Mesendoderm (in vitro differentiated cells): ENCODE data around the gene CNIH3.

Experiments
- DNase-seq: peaks from one replicate; pipeline ENCODE4 v3.0.0; 2013
- H2AK5ac ChIP-seq: 2 replicates; pipeline ENCODE4 v1.6.1; 2013; ENCODE audit warnings: low read length, inconsistent platforms
- H2BK120ac ChIP-seq: 2 replicates; pipeline ENCODE4 v1.6.1; 2013; ENCODE audit warnings: low read depth, mild to moderate bottlenecking, low read length, moderate library complexity, mixed read lengths
- H2BK15ac ChIP-seq: replicated peaks from 2 replicates; pipeline ENCODE4 v1.6.1; 2013; ENCODE audit warnings: low read depth, mild to moderate bottlenecking, moderate library complexity
- H2BK5ac ChIP-seq: 2 replicates; pipeline ENCODE4 v1.6.1; 2013; ENCODE audit warnings: low read length, inconsistent platforms
- H3K18ac ChIP-seq: 2 replicates; pipeline ENCODE4 v1.6.1; 2013; ENCODE audit warnings: mild to moderate bottlenecking, low read length, mixed read lengths
- H3K23ac ChIP-seq: one replicate; pipeline ENCODE4 v1.6.1; 2013; ENCODE audit warnings: low read length
- H3K27ac ChIP-seq: 2 replicates; pipeline ENCODE4 v1.5.1; 2013; ENCODE audit warnings: low read depth, mild to moderate bottlenecking, inconsistent platforms, low read length, moderate library complexity
- H3K27me3 ChIP-seq: 2 replicates; pipeline ENCODE4 v1.6.1; 2013; ENCODE audit warnings: low read length, control low read depth, mild to moderate bottlenecking, inconsistent platforms; ENCODE audit not compliant: insufficient read depth, poor library complexity
- H3K36me3 ChIP-seq: 2 replicates; pipeline ENCODE4 v1.6.1; 2013; ENCODE audit warnings: low read length, inconsistent platforms; ENCODE audit not compliant: control insufficient read depth, insufficient read depth
- H3K4ac ChIP-seq: one replicate; pipeline ENCODE4 v1.6.1; 2013; ENCODE audit warnings: low read depth, mild to moderate bottlenecking, low read length, moderate library complexity
- H3K4me1 ChIP-seq: 2 replicates; pipeline ENCODE4 v1.6.1; 2013; ENCODE audit warnings: low read depth, low read length, inconsistent platforms; ENCODE audit not compliant: control insufficient read depth
- H3K4me2 ChIP-seq: 2 replicates; pipeline ENCODE4 v1.6.1; 2013; ENCODE audit warnings: low read length
- H3K4me3 ChIP-seq: 2 replicates; pipeline ENCODE4 v1.5.1; 2013; ENCODE audit warnings: mild to moderate bottlenecking, low read length
- H3K56ac ChIP-seq: one replicate; pipeline ENCODE4 v1.6.1; 2013; ENCODE audit warnings: low read length
- H3K79me1 ChIP-seq: 2 replicates; pipeline ENCODE4 v1.6.1; 2013; ENCODE audit warnings: low read length, inconsistent platforms
- H3K79me2 ChIP-seq: 2 replicates; pipeline ENCODE4 v1.6.1; 2013; ENCODE audit warnings: mild to moderate bottlenecking, low read length; ENCODE audit not compliant: control insufficient read depth, insufficient read depth
- H3K9ac ChIP-seq: 2 replicates; pipeline ENCODE4 v1.6.1; 2013; ENCODE audit warnings: low read length, inconsistent platforms
- H4K5ac ChIP-seq: one replicate; pipeline ENCODE4 v1.6.1; 2013; ENCODE audit warnings: low read length
- H4K8ac ChIP-seq: one replicate; pipeline ENCODE4 v1.6.1; 2013; ENCODE audit warnings: low read depth, mild to moderate bottlenecking, control low read depth, low read length, moderate library complexity
- WGBS: extraction: QIAGEN DNeasy Blood & Tissue Kit; methylation state at CpG from one replicate; pipeline ENCODE4 v1.1.7; 2013; ENCODE audit warnings: low lambda C conversion rate, missing lambda C conversion rate; ENCODE audit not compliant: insufficient coverage; ENCODE audit errors: extremely low coverage; 5-methylcytosine and 5-hydroxymethylcytosine counted together

CNIH3 gene

GRCh38 chr1:224670506-224670905, 54.4 kb downstream of the CNIH3 start:
- no peak overlapping the region for H2BK5ac ChIP-seq
- no peak overlapping the region for H3K4ac ChIP-seq
- no peak overlapping the region for H2BK15ac ChIP-seq
- no peak overlapping the region for H3K27ac ChIP-seq
- H3K4me3 ChIP-seq: no peak overlapping the region
- no peak overlapping the region for H3K9ac ChIP-seq
- H4K8ac ChIP-seq: no peak overlapping the region
- no CpG with 5 or more reads among the region's 1 CpG for WGBS
- peaks cover 5% of the 10 kb centered on the region for H3K4me1 ChIP-seq
- H3K18ac ChIP-seq: no peak overlapping the region
- H3K23ac ChIP-seq: no peak overlapping the region
- no peak for DNase-seq
- H3K79me1 ChIP-seq: no peaks in the 10 kb centered on the region
- H3K4me2 ChIP-seq: no peak overlapping the region
- H4K5ac ChIP-seq: no peak overlapping the region
- no peak overlapping the region for H3K56ac ChIP-seq
- no peak overlapping the region for H2AK5ac ChIP-seq
- H3K27me3 ChIP-seq: no peaks in the 10 kb centered on the region
- H2BK120ac ChIP-seq: no peak overlapping the region
- no peaks in the 10 kb centered on the region for H3K36me3 ChIP-seq
- no peaks in the 10 kb centered on the region for H3K79me2 ChIP-seq

- H2BK120ac ChIP-seq: no peak overlapping the region
- no CpG with 5 or more reads among the region's 1 CpG for WGBS
- no peaks in the 10 kb centered on the region for H3K4me1 ChIP-seq
- no peak overlapping the region for H4K8ac ChIP-seq
- no peak overlapping the region for H3K4ac ChIP-seq
- no peaks in the 10 kb centered on the region for H3K27me3 ChIP-seq
- H3K27ac ChIP-seq: no peak overlapping the region
- no peak overlapping the region for H3K18ac ChIP-seq
- no peak overlapping the region for H3K9ac ChIP-seq
- no peaks in the 10 kb centered on the region for H3K79me1 ChIP-seq
- no peak overlapping the region for H3K56ac ChIP-seq
- H3K4me2 ChIP-seq: no peak overlapping the region
- H2BK5ac ChIP-seq: no peak overlapping the region
- H3K36me3 ChIP-seq: no peaks in the 10 kb centered on the region
- H4K5ac ChIP-seq: no peak overlapping the region
- no peak for DNase-seq
- H2AK5ac ChIP-seq: no peak overlapping the region
- no peaks in the 10 kb centered on the region for H3K79me2 ChIP-seq
- H3K23ac ChIP-seq: no peak overlapping the region
- H2BK15ac ChIP-seq: no peak overlapping the region
- H3K4me3 ChIP-seq: no peak overlapping the region
Measured at GRCh38 chr1:224671076-224671475, 55.0 kb downstream of the CNIH3 start.

GRCh38 chr1:224673141-224673540, 57.0 kb downstream of the CNIH3 start:
- no peak overlapping the region for H2BK120ac ChIP-seq
- no peak overlapping the region for H3K9ac ChIP-seq
- no peaks in the 10 kb centered on the region for H3K36me3 ChIP-seq
- DNase-seq: no peak
- no CpG with 5 or more reads among the region's 4 CpGs for WGBS
- H4K8ac ChIP-seq: no peak overlapping the region
- no peaks in the 10 kb centered on the region for H3K79me2 ChIP-seq
- H3K18ac ChIP-seq: no peak overlapping the region
- H3K56ac ChIP-seq: no peak overlapping the region
- no peak overlapping the region for H3K4me3 ChIP-seq
- no peaks in the 10 kb centered on the region for H3K4me1 ChIP-seq
- no peak overlapping the region for H3K4me2 ChIP-seq
- H3K4ac ChIP-seq: no peak overlapping the region
- no peaks in the 10 kb centered on the region for H3K27me3 ChIP-seq
- no peak overlapping the region for H4K5ac ChIP-seq
- H2AK5ac ChIP-seq: no peak overlapping the region
- no peak overlapping the region for H2BK5ac ChIP-seq
- H3K27ac ChIP-seq: no peak overlapping the region
- H2BK15ac ChIP-seq: no peak overlapping the region
- H3K23ac ChIP-seq: no peak overlapping the region
- H3K79me1 ChIP-seq: no peaks in the 10 kb centered on the region

- Histone ChIP-seq H3K4ac (no peak overlapping the region), H3K4me3 (no peak overlapping the region), H2BK120ac (no peak overlapping the region), H3K36me3 (no peaks in the 10 kb centered on the region), H2AK5ac (no peak overlapping the region), H3K23ac (no peak overlapping the region), H3K27me3 (no peaks in the 10 kb centered on the region), H3K79me2 (no peaks in the 10 kb centered on the region), H3K56ac (no peak overlapping the region), H3K4me1 (no peaks in the 10 kb centered on the region), H4K5ac (no peak overlapping the region), H4K8ac (no peak overlapping the region), H3K27ac (no peak overlapping the region), H2BK15ac (no peak overlapping the region), H3K9ac (no peak overlapping the region), H3K4me2 (no peak overlapping the region), H3K18ac (no peak overlapping the region), H3K79me1 (no peaks in the 10 kb centered on the region), H2BK5ac (no peak overlapping the region)
- no peak for DNase-seq
- WGBS: no CpG with 5 or more reads among the region's 2 CpGs
Measured at GRCh38 chr1:224675590-224675989, 59.5 kb downstream of the CNIH3 start.

- Histone ChIP-seq H3K4me1 (no peaks in the 10 kb centered on the region), H2BK15ac (no peak overlapping the region), H3K27ac (no peak overlapping the region), H3K4me3 (no peak overlapping the region), H3K9ac (no peak overlapping the region), H3K79me1 (no peaks in the 10 kb centered on the region), H3K23ac (no peak overlapping the region), H3K27me3 (no peaks in the 10 kb centered on the region), H3K4ac (no peak overlapping the region), H2AK5ac (no peak overlapping the region), H2BK5ac (no peak overlapping the region), H4K5ac (no peak overlapping the region), H3K36me3 (no peaks in the 10 kb centered on the region), H3K56ac (no peak overlapping the region), H3K79me2 (no peaks in the 10 kb centered on the region), H3K18ac (no peak overlapping the region), H4K8ac (no peak overlapping the region), H3K4me2 (no peak overlapping the region), H2BK120ac (no peak overlapping the region)
- DNase-seq: no peak
- no CpG with 5 or more reads among the region's 5 CpGs for WGBS
Measured at GRCh38 chr1:224676551-224676950, 60.4 kb downstream of the CNIH3 start.

GRCh38 chr1:224678168-224678567, 62.1 kb downstream of the CNIH3 start:
- Histone ChIP-seq H3K4me3 (no peak overlapping the region), H3K79me2 (no peaks in the 10 kb centered on the region), H3K4ac (no peak overlapping the region), H3K4me1 (no peaks in the 10 kb centered on the region), H2AK5ac (no peak overlapping the region), H3K56ac (no peak overlapping the region), H3K27ac (no peak overlapping the region), H4K8ac (no peak overlapping the region), H4K5ac (no peak overlapping the region), H2BK120ac (no peak overlapping the region), H3K79me1 (no peaks in the 10 kb centered on the region), H3K18ac (no peak overlapping the region), H2BK15ac (no peak overlapping the region), H3K9ac (no peak overlapping the region), H3K23ac (no peak overlapping the region), H3K27me3 (no peaks in the 10 kb centered on the region), H3K36me3 (no peaks in the 10 kb centered on the region), H2BK5ac (no peak overlapping the region), H3K4me2 (no peak overlapping the region)
- DNase-seq: no peak
- no CpG with 5 or more reads among the region's 4 CpGs for WGBS
